DOHH2 (cell line): Measurements from ENCODE around the gene PDZRN3.

ENCODE experiments used
- H3F3A ChIP-seq: fragments of 200-600 bp; sonication (generic), shearing (Covaris generic); 2 replicates; pipeline ENCODE4 v1.6.0; 2016; ENCODE audit warnings: antibody characterized with exemption, mild to moderate bottlenecking; ENCODE audit not compliant: control insufficient read depth, insufficient read depth
- H3K27ac ChIP-seq: fragments of 200-600 bp; sonication (generic); 2 replicates; pipeline ENCODE4 v1.5.1; 2014; ENCODE audit warnings: low read depth, mild to moderate bottlenecking, low read length, moderate library complexity
- H3K27me3 ChIP-seq: fragments of 200-600 bp; sonication (generic); 2 replicates; pipeline ENCODE4 v1.6.1; 2014; ENCODE audit warnings: mild to moderate bottlenecking, low read length, mixed read lengths; ENCODE audit not compliant: control insufficient read depth
- H3K36me3 ChIP-seq: fragments of 200-600 bp; sonication (generic); 2 replicates; pipeline ENCODE4 v1.6.1; 2014; ENCODE audit warnings: mild to moderate bottlenecking, low read length, moderate library complexity, mixed read lengths; ENCODE audit not compliant: control insufficient read depth
- H3K4me1 ChIP-seq: fragments of 200-600 bp; sonication (generic); 2 replicates; pipeline ENCODE4 v1.6.1; 2014; ENCODE audit warnings: mild to moderate bottlenecking, low read length, mixed read lengths; ENCODE audit not compliant: control insufficient read depth
- H3K4me2 ChIP-seq: fragments of 200-600 bp; sonication (generic); 2 replicates; pipeline ENCODE4 v1.6.0; 2014; ENCODE audit warnings: mild to moderate bottlenecking, low read length, moderate library complexity
- H3K4me3 ChIP-seq: fragments of 200-600 bp; sonication (generic); 2 replicates; pipeline ENCODE4 v1.5.1; 2014; ENCODE audit warnings: mild to moderate bottlenecking, low read length, mixed read lengths
- H3K79me2 ChIP-seq: fragments of 200-600 bp; sonication (generic); 2 replicates; pipeline ENCODE4 v1.6.1; 2014; ENCODE audit warnings: mild to moderate bottlenecking, low read length, mixed read lengths; ENCODE audit not compliant: control insufficient read depth
- H3K9me2 ChIP-seq: fragments of 200-600 bp; sonication (generic); replicated peaks from 2 replicates; pipeline ENCODE4 v1.6.1; 2014; ENCODE audit warnings: mild to moderate bottlenecking, low read length, mixed read lengths; ENCODE audit not compliant: control insufficient read depth
- H3K9me3 ChIP-seq: fragments of 200-600 bp; sonication (generic); 2 replicates; pipeline ENCODE4 v1.6.1; 2014; ENCODE audit warnings: antibody characterized with exemption, low read length, mixed read lengths; ENCODE audit not compliant: control insufficient read depth, insufficient read depth
- H4K20me1 ChIP-seq: fragments of 200-600 bp; sonication (generic); 2 replicates; pipeline ENCODE4 v1.6.0; 2014; ENCODE audit warnings: low read depth, mild to moderate bottlenecking, antibody characterized with exemption, low read length, moderate library complexity; ENCODE audit not compliant: control insufficient read depth, insufficient read depth
- CTCF ChIP-seq: fragments of 200-600 bp; sonication (generic); IDR thresholded peaks from one replicate; pipeline ENCODE4 v1.5.1; 2014; ENCODE audit warnings: antibody characterized with exemption, mild to moderate bottlenecking, low read depth, low read length; ENCODE audit not compliant: poor library complexity, severe bottlenecking
- EZH2phosphoT487 ChIP-seq: fragments of 200-600 bp; sonication (generic); IDR thresholded peaks from 2 replicates; pipeline ENCODE4 v1.6.1; 2017; ENCODE audit warnings: borderline replicate concordance, mild to moderate bottlenecking, antibody characterized with exemption, low read length, moderate library complexity, mixed read lengths

PDZRN3 gene

GRCh38 chr3:73480187-73480672, 144.5 kb downstream of the PDZRN3 start:
- H3K27ac ChIP-seq, result no peak overlapping the region
- H3K27me3 ChIP-seq, result no peaks in the 10 kb centered on the region
- no peaks in the 10 kb centered on the region for H3K79me2 ChIP-seq
- no peaks in the 10 kb centered on the region for H4K20me1 ChIP-seq
- TF ChIP-seq CTCF (no peak), EZH2phosphoT487 (no peak)
- H3F3A ChIP-seq, result no peaks in the 10 kb centered on the region
- no peak overlapping the region for H3K4me3 ChIP-seq
- H3K9me3 ChIP-seq, result no peaks in the 10 kb centered on the region
- H3K36me3 ChIP-seq, result no peaks in the 10 kb centered on the region
- no peak overlapping the region for H3K4me2 ChIP-seq
- no peaks in the 10 kb centered on the region for H3K4me1 ChIP-seq
- H3K9me2 ChIP-seq, result no peaks in the 10 kb centered on the region

- Histone ChIP-seq H3K79me2 (no peaks in the 10 kb centered on the region), H3K4me3 (no peak overlapping the region), H3K27ac (no peak overlapping the region), H3K9me3 (no peaks in the 10 kb centered on the region), H3K27me3 (no peaks in the 10 kb centered on the region), H3K4me1 (no peaks in the 10 kb centered on the region), H4K20me1 (no peaks in the 10 kb centered on the region), H3K9me2 (no peaks in the 10 kb centered on the region), H3K36me3 (no peaks in the 10 kb centered on the region), H3K4me2 (no peak overlapping the region), H3F3A (no peaks in the 10 kb centered on the region)
- TF ChIP-seq CTCF, result no peak
- TF ChIP-seq EZH2phosphoT487, result no peak
Observed at GRCh38 chr3:73479325-73479724, 145.4 kb downstream of the PDZRN3 start.

DNA sequence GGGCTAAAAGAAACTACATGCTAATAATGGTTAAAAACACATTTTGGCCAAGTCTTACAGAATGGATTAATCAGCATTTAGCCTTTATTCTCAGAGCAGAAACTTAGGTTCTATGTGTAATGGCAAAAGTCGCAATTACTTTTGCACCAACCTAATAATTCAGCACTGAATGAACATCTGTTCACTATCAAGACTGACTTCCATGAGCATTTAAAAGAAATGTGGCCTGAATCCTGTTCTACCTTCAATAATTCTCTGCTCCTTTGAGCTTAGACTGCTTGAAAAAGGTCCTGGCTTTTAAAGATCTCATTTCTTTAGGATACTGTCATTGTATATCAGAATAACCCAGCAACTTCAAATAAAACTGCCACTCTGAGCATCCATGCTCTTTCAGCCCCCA, 145.9 kb downstream of the PDZRN3 start:
- Histone ChIP-seq H3K4me3 (no peak overlapping the region), H4K20me1 (no peaks in the 10 kb centered on the region), H3K27me3 (no peaks in the 10 kb centered on the region), H3K9me2 (no peaks in the 10 kb centered on the region), H3K27ac (no peak overlapping the region), H3K36me3 (no peaks in the 10 kb centered on the region), H3K79me2 (no peaks in the 10 kb centered on the region), H3K4me1 (no peaks in the 10 kb centered on the region), H3K4me2 (no peak overlapping the region), H3K9me3 (no peaks in the 10 kb centered on the region), H3F3A (no peaks in the 10 kb centered on the region)
- no peak for TF ChIP-seq EZH2phosphoT487
- TF ChIP-seq CTCF, result no peak

DNA sequence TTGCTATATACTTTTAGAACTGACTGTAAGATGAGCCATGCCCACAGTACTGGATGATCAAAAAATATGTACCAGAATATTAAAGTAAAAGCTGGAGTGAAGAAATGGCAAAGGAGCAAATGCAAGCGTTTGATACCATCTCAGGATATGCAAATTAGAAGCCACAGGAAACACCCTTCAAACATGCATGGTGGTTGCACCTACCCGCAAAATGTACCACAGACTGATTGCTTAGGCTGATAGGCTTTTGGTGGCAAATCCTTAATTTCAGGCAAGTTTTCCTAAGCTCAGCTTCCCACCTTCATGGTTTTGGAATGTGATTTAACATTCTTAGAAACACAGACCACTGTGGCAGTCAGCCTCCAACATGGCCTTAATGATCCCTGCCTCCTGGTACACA, 149.0 kb downstream of the PDZRN3 start:
- no peak overlapping the region for H3K4me2 ChIP-seq
- H3K4me3 ChIP-seq, result no peak overlapping the region
- TF ChIP-seq EZH2phosphoT487 (no peak), CTCF (no peak)

More for the DNA sequence above, 149.0 kb downstream of the PDZRN3 start:
- Histone ChIP-seq H3K9me2 (no peaks in the 10 kb centered on the region), H3K27ac (no peak overlapping the region), H3K4me1 (no peaks in the 10 kb centered on the region), H3K27me3 (no peaks in the 10 kb centered on the region), H3F3A (no peaks in the 10 kb centered on the region), H3K79me2 (no peaks in the 10 kb centered on the region), H3K36me3 (no peaks in the 10 kb centered on the region), H4K20me1 (no peaks in the 10 kb centered on the region), H3K9me3 (no peaks in the 10 kb centered on the region)
